Neutrophil (primary cell): ENCODE results near the gene TNFSF9.
A peak's percentile ranks its signal among the peaks of the same experiment; 100 is the strongest.

Experiments
- H3K27ac ChIP-seq: fragments of 200-600 bp; sonication (generic); 2 replicates; pipeline ENCODE4 v1.5.1; 2016; ENCODE audit warnings: mild to moderate bottlenecking, moderate library complexity
- H3K27me3 ChIP-seq: fragments of 200-600 bp; sonication (generic); 2 replicates; pipeline ENCODE4 v1.6.0; 2016; ENCODE audit warnings: mild to moderate bottlenecking
- H3K36me3 ChIP-seq: fragments of 200-600 bp; sonication (generic); 2 replicates; pipeline ENCODE4 v1.5.1; 2017
- H3K4me1 ChIP-seq, 2 experiments: fragments of 200-600 bp in 1 of 2; sonication (generic) in 1 of 2; 1 replicate in 1 of 2; 2 replicates in 1 of 2; pipeline versions ENCODE4 v1.5.1 to v1.6.1; 2013 to 2016; ENCODE audit warnings: low read depth in 1 of 2, low read length in 1 of 2, mild to moderate bottlenecking in 1 of 2, moderate library complexity in 1 of 2; ENCODE audit not compliant: control insufficient read depth in 1 of 2, insufficient read depth in 1 of 2
- H3K4me3 ChIP-seq, 2 experiments: fragments of 200-600 bp in 1 of 2; sonication (generic) in 1 of 2; 1 replicate in 1 of 2; 2 replicates in 1 of 2; pipeline ENCODE4 v1.5.1; 2013 to 2016; ENCODE audit warnings: low read depth in 1 of 2, low read length in 1 of 2, mild to moderate bottlenecking in 1 of 2, moderate library complexity in 1 of 2
- H3K9me3 ChIP-seq: fragments of 200-600 bp; sonication (generic); 2 replicates; pipeline ENCODE4 v1.5.1; 2016
- CTCF ChIP-seq: fragments of 200-600 bp; sonication (generic); IDR thresholded peaks from 2 replicates; pipeline ENCODE4 v1.5.1; 2016; ENCODE audit warnings: antibody characterized with exemption

TNFSF9 gene

GRCh38 chr19:6528544-6529121 is 2.2 kb upstream of the TNFSF9 start:
- Histone ChIP-seq H3K27me3 (peaks cover 56% of the 10 kb centered on the region), H3K27ac (no peak overlapping the region), H3K9me3 (no peaks in the 10 kb centered on the region), H3K36me3 (no peaks in the 10 kb centered on the region), H3K4me1 (peaks cover 10 to 12% of the 10 kb centered on the region in 2 experiments), H3K4me3 (no peak overlapping the region)
- no peak for TF ChIP-seq CTCF

- H3K4me1 ChIP-seq = peaks cover 10 to 12% of the 10 kb centered on the region in 2 experiments
- no peaks in the 10 kb centered on the region for H3K9me3 ChIP-seq
- H3K36me3 ChIP-seq = no peaks in the 10 kb centered on the region
- H3K4me3 ChIP-seq = no peak overlapping the region
- H3K27ac ChIP-seq = no peak overlapping the region
- H3K27me3 ChIP-seq = peaks cover 63% of the 10 kb centered on the region
- TF ChIP-seq CTCF = no peak
These were observed 1.5 kb upstream of the TNFSF9 start for GRCh38 chr19:6529351-6529750.

DNA sequence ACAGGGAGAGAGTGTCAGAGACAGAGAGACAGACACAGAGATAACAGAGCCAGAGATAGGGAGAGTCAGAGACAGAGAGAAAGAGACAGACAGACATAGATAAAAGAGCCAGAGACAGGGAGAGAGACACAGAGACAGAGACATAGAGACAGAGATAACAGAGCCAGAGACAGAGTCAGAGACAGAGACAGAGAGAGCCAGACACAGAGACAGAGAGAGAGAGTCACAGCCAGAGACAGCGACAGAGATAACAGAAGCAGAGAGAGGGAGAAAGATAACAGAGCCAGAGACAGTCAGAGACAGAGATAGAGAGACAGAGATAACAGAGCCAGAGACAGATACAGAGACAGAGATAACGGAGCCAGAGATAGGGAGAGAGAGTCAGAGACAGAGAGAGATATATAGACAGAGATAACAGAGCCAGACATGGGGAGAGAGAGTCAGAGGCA is 865 bp upstream of the TNFSF9 start:
- H3K4me3 ChIP-seq = no peak overlapping the region
- no peaks in the 10 kb centered on the region for H3K9me3 ChIP-seq
- no peak for TF ChIP-seq CTCF
- H3K27me3 ChIP-seq = peaks cover 69% of the 10 kb centered on the region
- no peaks in the 10 kb centered on the region for H3K36me3 ChIP-seq
- peaks cover 10 to 12% of the 10 kb centered on the region in 2 experiments for H3K4me1 ChIP-seq
- H3K27ac ChIP-seq = no peak overlapping the region

DNA sequence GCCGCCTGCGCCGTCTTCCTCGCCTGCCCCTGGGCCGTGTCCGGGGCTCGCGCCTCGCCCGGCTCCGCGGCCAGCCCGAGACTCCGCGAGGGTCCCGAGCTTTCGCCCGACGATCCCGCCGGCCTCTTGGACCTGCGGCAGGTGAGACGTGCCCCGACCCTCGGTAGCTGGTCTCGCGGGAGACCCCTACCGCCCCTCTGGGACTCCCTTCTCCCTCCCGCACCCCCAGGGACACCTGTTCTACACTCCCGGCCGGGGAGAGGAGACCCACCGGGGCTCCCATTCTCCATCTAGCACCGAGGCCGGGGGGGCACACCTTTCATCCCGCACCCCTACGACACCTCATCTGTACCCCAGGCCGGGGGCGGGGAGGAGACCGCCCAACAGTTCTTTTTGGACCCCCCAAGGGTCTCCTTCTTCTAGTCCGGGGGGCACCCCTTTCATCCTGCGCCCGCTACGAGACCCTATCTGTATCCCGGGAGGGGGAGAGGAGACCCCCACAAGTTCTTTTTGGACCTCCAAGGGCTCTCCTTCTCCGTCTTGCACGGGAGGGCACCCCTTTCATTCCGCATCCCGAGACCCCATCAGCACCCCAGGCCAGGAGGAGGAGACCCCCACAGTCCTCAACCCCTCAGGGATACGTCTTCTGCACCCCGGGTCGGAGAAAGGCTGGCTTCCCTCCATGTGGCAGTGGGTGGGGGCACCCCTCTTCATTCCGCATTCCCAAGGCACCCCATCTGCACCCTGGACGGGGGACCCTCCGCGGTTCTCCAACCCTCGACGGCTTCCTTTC is 533 bp downstream of the TNFSF9 start:
- Histone ChIP-seq H3K27ac (no peak overlapping the region), H3K9me3 (no peaks in the 10 kb centered on the region), H3K4me3 (peak overlapping the region; percentile 37 to 41), H3K4me1 (peaks cover 10 to 16% of the 10 kb centered on the region in 2 experiments), H3K36me3 (no peaks in the 10 kb centered on the region), H3K27me3 (peaks cover 69% of the 10 kb centered on the region)
- TF ChIP-seq CTCF = no peak

DNA sequence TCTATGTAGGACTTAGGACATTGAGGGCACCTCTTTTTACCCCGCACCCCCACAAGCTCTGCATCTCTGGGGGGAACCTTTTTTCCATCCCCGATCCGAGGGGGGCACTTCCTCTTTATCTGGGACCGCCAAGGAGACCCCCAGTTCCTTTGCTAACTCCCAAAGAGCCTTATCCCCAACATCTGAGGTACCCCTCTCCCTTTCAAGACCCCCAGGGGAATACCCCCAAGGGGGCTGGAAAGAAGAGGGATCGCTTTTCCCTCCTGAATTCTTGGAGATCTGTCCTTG is 1.1 kb downstream of the TNFSF9 start:
- no peak overlapping the region for H3K27ac ChIP-seq
- peaks cover 69% of the 10 kb centered on the region for H3K27me3 ChIP-seq
- H3K4me3 ChIP-seq = no peak overlapping the region
- no peaks in the 10 kb centered on the region for H3K36me3 ChIP-seq
- peaks cover 10 to 17% of the 10 kb centered on the region in 2 experiments for H3K4me1 ChIP-seq
- TF ChIP-seq CTCF = no peak
- no peaks in the 10 kb centered on the region for H3K9me3 ChIP-seq
